ENCODE measurements around the gene MAPK8IP3. TPM values are rescaled to one million over a fixed set of nuclear protein-coding genes. Genes with fewer than 3 reads are reported as not detected.

The MAPK8IP3 gene
- total RNA-seq, 2 donors from 2014 or later, result 109 to 111 TPM

GRCh38 chr16:1773703-1774447 lies 67.9 kb downstream of the MAPK8IP3 start:
- TF ChIP-seq CTCF (IDR thresholded peaks at IDR 0.05), result no peak
- peak overlapping the region; percentile 84 to 92 for H3K27ac ChIP-seq
- H3K27me3 ChIP-seq (replicated peaks; ENCODE audit: insufficient read depth), result no peaks in the 10 kb centered on the region
- ATAC-seq (ENCODE audit: insufficient number of reproducible peaks, low FRiP score, low read depth) (no peak), DNase-seq (ENCODE audit: low spot score) (no peak)
- peaks cover 15 to 41% of the 10 kb centered on the region in 2 donors for H3K4me1 ChIP-seq (ENCODE audit: control insufficient read depth in 1 of 2, low read depth in 2 of 2)
- no peaks in the 10 kb centered on the region for H3K9me3 ChIP-seq
- H3K4me3 ChIP-seq, result peak overlapping the region; percentile 95
- peaks cover 25% of the 10 kb centered on the region for H3K36me3 ChIP-seq

DNA sequence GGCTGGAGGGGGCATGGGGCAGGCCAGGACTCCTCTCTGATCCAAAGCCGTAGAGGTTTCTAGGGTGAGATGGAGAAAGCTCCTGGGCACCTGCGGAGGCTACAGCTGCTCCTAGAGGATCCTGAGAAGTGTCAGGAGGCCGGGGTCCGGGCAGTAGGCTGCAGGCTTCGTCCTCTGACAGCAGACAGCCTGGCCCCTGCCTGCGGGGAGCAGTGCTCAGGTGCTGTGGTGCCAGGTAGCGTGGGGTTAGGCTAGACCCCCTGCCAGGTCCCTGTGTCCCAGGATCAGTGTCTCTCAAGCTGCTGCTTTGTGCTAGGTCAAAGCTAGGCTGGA lies 68.4 kb downstream of the MAPK8IP3 start:
- peak overlapping the region in 1 of 2 donors; percentile 84 for H3K27ac ChIP-seq
- no peak for TF ChIP-seq CTCF (IDR thresholded peaks at IDR 0.05)
- no peak for ATAC-seq (ENCODE audit: insufficient number of reproducible peaks, low FRiP score, low read depth)
- peaks cover 15 to 36% of the 10 kb centered on the region in 2 donors for H3K4me1 ChIP-seq (ENCODE audit: control insufficient read depth in 1 of 2, low read depth in 2 of 2)
- H3K9me3 ChIP-seq, result no peaks in the 10 kb centered on the region
- DNase-seq (ENCODE audit: low spot score), result no peak
- peaks cover 25% of the 10 kb centered on the region for H3K36me3 ChIP-seq
- peak overlapping the region; percentile 95 for H3K4me3 ChIP-seq
- no peaks in the 10 kb centered on the region for H3K27me3 ChIP-seq (replicated peaks; ENCODE audit: insufficient read depth)

GRCh38 chr16:1775006-1775845 lies 69.2 kb downstream of the MAPK8IP3 start:
- peaks cover 15 to 28% of the 10 kb centered on the region in 2 donors for H3K4me1 ChIP-seq (ENCODE audit: control insufficient read depth in 1 of 2, low read depth in 2 of 2)
- TF ChIP-seq CTCF (IDR thresholded peaks at IDR 0.05), result no peak
- peaks cover 25% of the 10 kb centered on the region for H3K36me3 ChIP-seq
- no peaks in the 10 kb centered on the region for H3K27me3 ChIP-seq (replicated peaks; ENCODE audit: insufficient read depth)
- no peak for DNase-seq (ENCODE audit: low spot score)
- H3K27ac ChIP-seq, result no peak overlapping the region
- H3K9me3 ChIP-seq, result no peaks in the 10 kb centered on the region
- no peak for ATAC-seq (ENCODE audit: insufficient number of reproducible peaks, low FRiP score, low read depth)
- no peak overlapping the region for H3K4me3 ChIP-seq

GRCh38 chr16:1775846-1776671 lies 70.1 kb downstream of the MAPK8IP3 start:
- H3K36me3 ChIP-seq, result peaks cover 30% of the 10 kb centered on the region
- H3K4me3 ChIP-seq, result no peak overlapping the region
- TF ChIP-seq CTCF (IDR thresholded peaks at IDR 0.05), result no peak
- no peaks in the 10 kb centered on the region for H3K27me3 ChIP-seq (replicated peaks; ENCODE audit: insufficient read depth)
- DNase-seq (ENCODE audit: low spot score) (no peak), ATAC-seq (ENCODE audit: insufficient number of reproducible peaks, low FRiP score, low read depth) (no peak)
- no peaks in the 10 kb centered on the region for H3K9me3 ChIP-seq
- no peak overlapping the region for H3K27ac ChIP-seq
- peaks cover 16 to 30% of the 10 kb centered on the region in 2 donors for H3K4me1 ChIP-seq (ENCODE audit: control insufficient read depth in 1 of 2, low read depth in 2 of 2)

- DNase-seq (ENCODE audit: low spot score), result no peak
Measured at GRCh38 chr16:1776672-1776955, 70.6 kb downstream of the MAPK8IP3 start.

More at GRCh38 chr16:1776672-1776955, 70.6 kb downstream of the MAPK8IP3 start:
- no peak for TF ChIP-seq CTCF (IDR thresholded peaks at IDR 0.05)
- Histone ChIP-seq H3K9me3 (no peaks in the 10 kb centered on the region), H3K4me1 (ENCODE audit: control insufficient read depth in 1 of 2, low read depth in 2 of 2) (peaks cover 21 to 36% of the 10 kb centered on the region in 2 donors), H3K27me3 (replicated peaks; ENCODE audit: insufficient read depth) (no peaks in the 10 kb centered on the region), H3K4me3 (no peak overlapping the region), H3K36me3 (peaks cover 30% of the 10 kb centered on the region), H3K27ac (no peak overlapping the region)
- ATAC-seq (ENCODE audit: insufficient number of reproducible peaks, low FRiP score, low read depth), result no peak
